Measurements from ENCODE around the gene LILRB1.
"Not testable (repeated sequence)": the region's sequence is repeated elsewhere in the genome, so short reads cannot be mapped to it uniquely, and the experiment has no call there.

LILRB1 gene

DNA sequence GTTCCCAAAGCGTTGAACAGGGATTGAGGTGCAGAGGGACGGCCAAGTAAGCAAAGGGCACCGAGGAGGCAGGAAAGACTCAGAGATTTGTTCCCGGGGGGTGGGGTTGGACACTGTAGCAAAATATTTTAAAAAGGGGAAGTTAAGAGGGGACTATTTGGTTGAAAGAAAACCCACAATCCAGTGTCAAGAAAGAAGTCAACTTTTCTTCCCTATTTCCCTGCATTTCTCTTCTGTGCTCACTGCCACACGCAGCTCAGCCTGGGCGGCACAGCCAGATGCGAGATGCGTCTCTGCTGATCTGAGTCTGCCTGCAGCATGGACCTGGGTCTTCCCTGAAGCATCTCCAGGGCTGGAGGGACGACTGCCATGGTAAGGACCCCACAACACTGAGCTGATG lies at the start of gene LILRB1:
LILRB1 (plus strand) TSS at position 223 of the 400 bp plus-strand sequence. CDS start 590 bp downstream, outside the sequence.
- not testable (repeated sequence) for DNase-seq

DNA sequence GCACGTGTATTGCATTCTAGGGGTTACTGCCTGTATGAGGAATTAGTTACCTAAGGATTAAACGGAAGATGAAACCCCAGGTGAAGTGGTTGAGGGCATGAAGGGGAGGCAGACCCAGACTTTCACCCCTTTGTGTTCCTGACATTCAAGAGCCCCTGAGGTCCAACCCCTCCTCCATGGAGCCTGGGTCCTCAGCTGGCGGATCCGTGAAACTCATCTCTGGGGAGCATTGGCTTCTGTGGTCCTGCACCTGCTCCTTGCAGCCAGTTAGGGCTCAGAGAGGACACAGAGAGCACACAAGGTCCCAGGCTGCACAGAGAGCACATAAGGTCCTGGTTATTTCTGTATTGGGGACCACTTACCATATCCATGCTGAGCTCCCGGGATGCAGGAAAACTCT lies 43.9 kb upstream of the LILRB1 start:
- DNase-seq, result no peak

DNA sequence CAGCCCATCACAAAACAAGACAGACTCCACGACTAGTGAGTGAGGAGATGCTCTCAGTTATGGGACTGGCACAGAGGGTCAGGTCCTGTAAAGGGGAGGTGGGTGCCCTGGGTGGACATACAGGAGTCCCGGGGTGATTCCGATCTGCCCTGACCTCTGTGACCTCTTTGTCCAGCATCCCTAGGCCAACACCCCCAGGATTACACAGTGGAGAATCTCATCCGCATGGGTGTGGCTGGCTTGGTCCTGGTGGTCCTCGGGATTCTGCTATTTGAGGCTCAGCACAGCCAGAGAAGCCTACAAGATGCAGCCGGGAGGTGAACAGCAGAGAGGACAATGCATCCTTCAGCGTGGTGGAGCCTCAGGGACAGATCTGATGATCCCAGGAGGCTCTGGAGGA lies 43.3 kb upstream of the LILRB1 start:
- DNase-seq, result no peak

DNA sequence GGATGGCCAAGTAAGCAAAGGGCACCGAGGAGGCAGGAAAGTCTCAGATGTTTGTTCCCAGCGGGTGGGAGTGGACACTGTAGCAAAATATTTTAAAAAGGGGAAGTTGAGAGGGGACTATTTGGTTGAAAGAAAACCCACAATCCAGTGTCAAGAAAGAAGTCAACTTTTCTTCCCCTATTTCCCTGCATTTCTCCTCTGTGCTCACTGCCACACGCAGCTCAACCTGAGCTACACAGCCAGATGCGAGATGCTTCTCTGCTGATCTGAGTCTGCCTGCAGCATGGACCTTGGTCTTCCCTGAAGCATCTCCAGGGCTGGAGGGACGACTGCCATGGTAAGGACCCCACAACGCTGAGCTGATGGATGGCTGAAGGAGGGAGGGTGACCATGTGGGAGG lies 36.8 kb upstream of the LILRB1 start, which contains the start of gene LILRA1:
LILRA1 (plus strand) TSS at position 188 of the 400 bp plus-strand sequence. CDS start 613 bp downstream, outside the sequence.
- not testable (repeated sequence) for DNase-seq

DNA sequence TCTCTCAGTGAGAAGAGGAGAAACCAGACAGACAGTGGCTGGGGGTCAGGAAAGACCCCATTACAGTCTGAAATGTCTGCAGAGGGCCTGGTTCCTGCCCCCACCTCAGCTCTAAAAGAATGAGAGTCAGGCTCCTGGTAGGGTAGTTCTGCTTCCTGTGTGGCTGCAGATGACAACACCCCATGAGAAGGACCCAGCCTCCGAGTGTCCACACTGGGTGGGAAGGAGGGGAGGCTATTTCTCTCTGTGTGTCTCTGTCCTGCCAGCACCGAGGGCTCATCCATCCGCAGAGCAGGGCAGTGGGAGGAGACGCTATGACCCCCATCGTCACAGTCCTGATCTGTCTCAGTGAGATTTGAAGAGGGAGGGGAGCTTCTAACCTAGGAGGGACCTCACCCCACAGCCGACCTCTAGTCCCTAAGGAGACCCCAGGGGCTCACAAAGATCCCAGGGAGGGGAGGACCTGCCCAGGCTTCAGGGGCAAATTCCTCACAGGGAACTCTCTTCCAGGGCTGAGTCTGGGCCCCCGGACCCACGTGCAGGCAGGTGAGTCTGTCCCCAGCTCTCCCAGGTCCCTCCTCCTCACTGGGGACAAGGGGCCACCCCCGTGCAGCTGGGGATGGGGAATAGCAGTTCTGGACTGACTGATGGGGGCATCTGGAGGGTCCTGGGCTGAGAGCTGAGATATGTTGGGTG lies 36.2 kb upstream of the LILRB1 start:
- not testable (repeated sequence) for DNase-seq

DNA sequence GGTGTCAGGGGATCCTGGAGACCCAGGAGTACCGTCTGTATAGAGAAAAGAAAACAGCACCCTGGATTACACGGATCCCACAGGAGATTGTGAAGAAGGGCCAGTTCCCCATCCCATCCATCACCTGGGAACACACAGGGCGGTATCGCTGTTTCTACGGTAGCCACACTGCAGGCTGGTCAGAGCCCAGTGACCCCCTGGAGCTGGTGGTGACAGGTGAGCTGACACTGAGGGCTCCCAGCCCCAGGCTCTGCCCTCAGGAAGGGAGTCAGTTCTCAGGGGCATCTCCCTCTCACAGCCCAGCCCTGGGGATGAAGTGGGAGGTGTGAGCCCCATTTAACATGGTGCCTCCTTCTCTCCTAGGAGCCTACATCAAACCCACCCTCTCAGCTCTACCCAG lies 35.5 kb upstream of the LILRB1 start:
- no peak for DNase-seq

DNA sequence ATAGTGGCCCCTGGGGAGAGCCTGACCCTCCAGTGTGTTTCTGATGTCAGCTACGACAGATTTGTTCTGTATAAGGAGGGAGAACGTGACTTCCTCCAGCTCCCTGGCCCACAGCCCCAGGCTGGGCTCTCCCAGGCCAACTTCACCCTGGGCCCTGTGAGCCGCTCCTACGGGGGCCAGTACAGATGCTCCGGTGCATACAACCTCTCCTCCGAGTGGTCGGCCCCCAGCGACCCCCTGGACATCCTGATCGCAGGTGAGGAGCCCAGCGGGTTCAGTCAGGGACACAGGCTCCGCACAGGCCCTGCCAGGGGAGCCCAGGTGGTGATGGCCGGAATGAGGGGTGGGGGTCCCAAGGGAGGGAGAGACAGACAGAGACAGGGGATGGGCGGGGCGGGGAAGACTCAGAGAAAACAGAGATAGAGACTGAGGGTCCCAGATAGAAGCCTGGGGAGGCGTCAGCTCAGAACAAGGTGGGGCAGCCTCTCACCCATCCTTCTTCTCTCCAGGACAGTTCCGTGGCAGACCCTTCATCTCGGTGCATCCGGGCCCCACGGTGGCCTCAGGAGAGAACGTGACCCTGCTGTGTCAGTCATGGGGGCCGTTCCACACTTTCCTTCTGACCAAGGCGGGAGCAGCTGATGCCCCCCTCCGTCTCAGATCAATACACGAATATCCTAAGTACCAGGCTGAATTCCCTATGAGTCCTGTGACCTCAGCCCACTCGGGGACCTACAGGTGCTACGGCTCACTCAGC lies 34.4 kb upstream of the LILRB1 start:
- not testable (repeated sequence) for DNase-seq

DNA sequence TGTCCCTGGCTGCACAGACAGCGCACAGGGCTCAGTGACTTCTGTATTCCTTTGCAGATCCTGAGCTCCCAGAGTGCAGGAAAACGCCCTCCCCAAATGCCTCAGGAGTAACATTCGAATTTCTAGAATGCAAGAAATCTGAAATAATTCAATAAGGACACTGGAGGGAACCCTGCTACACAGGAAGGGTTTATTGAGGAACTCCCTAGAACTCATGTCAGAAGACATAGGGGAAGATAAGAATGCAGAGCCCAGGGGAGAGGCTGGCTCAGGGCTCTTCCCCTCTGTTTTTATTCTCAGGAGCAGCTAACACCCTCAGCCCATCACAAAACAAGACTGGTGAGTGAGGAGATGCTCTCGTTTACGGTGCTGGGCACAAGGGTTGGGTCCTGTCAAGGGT lies 30.1 kb upstream of the LILRB1 start:
- no peak for DNase-seq

DNA sequence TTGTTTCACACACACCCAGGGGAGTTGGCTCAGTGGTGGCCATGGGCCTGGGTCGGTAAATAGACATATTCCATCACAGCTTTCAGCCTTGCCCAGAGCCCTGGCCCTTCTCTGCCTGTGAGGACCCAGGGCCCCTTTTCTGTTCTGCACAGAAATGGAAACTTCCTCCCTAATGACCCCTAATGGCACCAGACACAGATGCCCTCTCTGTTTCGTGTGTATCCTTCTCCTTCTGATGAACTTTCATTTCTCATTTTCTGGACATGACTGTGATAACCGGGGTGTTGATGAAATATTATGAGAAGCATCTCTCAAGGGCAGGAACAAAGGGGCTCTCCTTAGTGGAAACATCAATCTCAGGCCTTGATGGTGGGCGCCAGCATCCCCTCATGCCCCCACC lies 24.1 kb upstream of the LILRB1 start:
- DNase-seq, result no peak

DNA sequence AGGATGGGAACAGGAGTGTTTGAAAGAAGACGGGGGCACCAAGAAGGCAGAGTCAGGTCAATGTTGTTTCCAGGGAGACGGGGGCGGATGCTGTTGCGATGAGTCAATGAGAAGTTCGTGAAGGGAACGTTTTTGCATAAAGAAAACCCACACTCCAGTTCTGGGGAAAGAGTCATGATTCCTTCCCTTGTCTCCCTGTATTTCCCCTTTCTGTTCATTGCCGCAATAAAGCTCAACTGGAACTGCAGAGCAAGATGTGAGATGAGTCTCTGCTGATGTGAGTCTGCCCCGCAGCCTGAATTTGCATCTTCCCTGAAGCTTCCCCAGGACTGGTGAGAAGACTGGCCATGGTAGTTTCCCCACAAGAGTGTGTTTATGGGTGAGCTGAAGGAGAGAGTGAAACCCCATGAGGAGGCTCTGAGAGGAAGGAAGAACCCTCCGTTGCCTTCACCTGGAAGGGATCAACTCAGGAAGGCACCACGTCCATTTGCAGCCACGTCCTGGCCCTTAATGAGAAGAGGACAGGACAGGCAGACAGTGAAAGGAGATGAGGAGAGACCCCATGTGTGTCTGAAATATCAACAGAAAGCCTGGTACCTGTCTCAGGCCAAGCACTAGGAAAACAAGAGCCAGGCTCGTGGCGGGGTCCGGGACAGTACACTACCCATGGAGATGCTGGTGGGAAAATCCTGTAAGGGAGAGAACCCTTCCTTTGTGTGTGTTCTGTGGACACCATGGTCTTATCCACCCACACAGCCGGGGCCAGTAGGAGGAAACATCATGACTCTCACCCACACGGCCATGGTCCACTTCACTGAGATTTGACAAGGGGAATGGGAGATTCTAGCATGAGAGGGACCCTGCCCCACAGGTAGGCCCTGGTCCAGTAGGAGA lies 23.1 kb upstream of the LILRB1 start:
- DNase-seq, result no peak

DNA sequence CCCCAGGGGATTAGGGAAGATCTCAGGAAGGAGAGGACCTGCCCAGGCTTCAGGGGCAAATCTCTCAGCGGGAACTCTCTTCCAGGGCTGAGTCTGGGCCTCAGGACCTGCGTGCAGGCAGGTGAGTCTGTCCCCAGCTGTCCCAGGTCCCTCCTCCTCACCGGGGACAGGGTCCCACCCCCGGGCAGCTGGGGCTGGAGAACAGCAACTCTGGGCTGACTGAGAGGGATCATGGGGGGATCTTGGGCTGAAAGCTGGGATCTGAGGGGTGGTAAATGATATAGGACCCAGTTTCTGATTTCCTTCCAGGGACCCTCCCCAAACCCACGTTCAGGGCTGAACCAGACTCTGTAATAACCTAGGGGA lies 22.5 kb upstream of the LILRB1 start:
- no peak for DNase-seq

DNA sequence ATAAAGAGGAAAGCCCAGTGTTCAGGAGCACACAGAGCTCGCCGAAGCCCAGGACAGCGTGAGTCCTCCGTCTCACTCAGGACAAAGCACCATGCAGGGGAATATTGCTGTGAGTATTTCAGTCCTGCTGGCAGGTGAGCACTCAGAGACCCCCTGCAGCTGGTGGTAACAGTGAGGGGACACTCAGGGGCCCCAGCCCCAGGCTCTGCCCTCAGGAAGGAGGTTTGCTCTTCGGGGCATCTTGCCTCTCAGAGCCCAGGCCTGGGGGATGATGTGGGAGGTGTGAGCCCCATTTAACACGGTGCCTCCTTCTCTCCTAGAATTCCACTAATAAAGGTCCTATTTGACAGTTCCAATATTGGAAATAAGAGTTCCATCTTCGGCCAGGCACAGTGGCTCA lies 22.1 kb upstream of the LILRB1 start:
- DNase-seq, result no peak

DNA sequence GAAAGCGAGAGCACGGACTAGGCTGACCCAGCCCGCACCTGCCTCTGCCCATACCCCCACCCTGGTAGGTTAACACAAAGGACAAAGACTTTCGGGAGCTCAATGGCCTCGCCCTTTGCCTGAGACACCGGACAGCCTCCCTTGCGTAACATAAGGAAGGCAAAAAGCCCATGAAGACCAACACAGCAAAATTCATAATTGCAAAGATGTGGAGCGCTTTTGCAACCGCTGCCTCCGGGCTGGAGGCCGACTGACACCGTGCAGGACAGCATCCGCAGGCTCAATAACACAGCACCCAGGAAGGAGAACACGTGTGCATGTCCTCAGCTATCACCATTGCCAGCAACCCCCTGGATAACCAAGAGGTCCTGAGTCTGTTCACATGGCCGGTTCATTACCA lies 21.5 kb upstream of the LILRB1 start:
- no peak for DNase-seq

DNA sequence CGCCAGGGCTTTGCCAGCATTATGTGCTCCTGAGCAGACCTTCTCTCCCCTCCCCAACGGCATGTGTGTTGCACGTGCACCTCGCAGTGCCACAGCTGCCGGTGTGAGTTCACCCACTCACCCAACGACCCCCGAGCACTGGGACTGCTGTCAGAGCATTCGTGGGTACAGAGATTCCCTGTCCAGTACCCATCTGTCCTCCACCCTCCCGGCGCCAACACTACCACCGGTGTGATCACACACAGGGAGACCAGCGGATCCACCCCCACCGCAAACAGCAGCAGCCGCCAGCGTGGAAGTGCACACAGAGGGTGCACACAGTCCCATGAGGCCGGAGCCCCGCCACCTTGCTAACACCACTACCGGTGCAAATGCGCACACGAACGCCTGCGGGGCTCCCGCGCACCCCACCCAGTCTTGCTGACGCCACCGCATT lies 20.9 kb upstream of the LILRB1 start:
- no peak for DNase-seq

DNA sequence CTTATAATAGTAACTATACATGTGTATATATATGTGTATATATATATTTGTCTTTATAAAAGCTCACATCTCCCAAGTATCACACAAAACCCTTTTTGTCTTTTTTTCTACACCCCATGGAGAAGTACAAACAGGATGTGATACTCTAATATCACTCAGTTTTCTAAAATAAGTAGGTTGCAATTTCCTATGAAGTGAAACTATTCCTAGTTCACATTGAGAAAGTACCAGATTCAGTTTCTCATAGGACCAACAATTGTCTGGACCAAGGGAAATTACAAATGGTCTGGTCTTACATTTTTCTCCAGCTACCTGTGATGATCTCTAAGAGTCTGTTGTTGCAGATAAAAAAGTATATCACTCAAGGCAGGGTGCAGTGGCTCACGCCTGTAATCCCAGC lies 17.9 kb upstream of the LILRB1 start:
- DNase-seq, result no peak

DNA sequence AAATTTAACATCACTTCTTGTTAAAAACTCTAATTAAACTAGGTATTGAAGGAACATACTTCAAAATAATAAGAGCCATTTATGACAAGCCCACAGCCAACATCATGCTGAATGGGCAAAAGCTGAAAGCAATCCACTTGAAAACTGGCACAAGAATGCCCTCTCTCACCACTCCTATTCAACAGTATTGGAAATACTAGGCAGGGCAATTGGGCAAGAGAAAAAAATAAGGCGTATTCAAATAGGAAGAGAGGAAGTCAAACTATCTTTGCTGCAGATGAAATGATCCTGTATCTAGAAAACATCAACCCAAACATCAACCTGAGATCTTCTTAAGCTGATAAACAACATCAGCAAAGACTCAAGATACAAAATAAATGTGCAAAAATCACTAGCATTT lies 15.6 kb upstream of the LILRB1 start:
- DNase-seq, result no peak

DNA sequence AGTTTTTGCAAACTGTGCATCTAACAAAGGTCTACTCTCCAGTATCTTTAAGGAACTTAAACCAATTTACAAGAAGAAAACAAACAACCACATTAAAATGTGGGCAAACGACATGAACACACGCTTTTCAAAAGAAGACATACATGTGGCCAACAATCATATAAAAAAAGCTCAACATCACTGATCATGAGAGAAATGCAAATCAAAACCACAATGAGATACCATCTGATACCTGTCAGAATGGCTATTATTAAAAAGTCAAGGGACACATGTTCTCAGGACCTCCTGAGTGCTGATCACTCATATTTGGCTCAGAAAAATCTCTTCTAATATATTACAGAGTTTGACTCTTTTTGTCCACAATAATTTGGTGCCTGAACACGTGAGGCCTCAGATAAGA lies 14.2 kb upstream of the LILRB1 start:
- DNase-seq, result no peak

DNA sequence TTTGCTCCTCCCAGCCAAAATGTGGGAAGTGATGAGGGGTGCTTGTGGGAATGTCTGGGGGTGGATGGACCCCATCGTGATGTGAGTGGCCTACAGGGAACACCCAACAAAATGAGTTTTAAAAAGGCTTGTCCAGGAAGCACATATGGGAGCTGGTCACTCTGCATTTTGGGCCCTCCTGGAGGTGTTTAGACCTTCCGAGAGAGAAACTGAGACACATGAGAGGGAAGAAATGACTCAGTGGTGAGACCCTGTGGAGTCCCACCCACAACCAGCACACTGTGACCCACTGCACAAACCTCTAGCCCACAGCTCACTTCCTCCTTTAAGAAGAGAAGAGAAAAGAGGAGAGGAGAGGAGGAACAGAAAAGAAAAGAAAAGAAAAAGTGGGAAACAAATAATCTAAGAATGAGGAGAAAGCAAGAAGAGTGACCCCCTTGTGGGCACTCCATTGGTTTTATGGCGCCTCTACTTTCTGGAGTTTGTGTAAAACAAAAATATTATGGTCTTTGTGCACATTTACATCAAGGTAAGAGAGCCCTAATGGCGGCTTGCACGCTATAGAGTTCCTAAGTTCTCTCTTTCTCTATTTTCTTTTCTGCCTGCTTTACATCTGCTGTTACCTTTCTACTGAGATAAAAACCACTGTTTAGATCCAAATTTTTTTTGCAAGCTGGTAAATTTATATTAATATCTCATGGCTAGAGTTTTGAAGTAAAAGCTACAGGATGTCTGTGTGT lies 13.3 kb upstream of the LILRB1 start:
- DNase-seq, result no peak

DNA sequence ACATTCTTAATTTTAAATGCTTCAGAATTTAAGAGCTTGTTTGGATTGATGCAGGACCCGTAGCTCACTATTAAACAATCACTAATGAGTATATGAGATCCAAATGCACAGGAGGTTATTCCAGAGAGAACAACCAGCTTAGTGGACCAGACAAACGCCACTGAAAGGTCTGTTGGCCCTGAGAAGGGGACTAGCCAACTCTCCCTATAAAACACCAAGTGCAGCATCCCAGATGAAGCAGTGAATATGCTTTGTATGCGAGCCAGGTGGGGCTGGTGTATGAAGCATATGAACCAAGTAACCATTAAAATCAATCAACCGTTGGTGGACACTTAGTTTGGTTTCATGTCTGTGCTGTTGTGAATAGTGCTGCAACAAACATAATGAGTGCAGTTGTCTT lies 9.8 kb upstream of the LILRB1 start:
- no peak for DNase-seq

DNA sequence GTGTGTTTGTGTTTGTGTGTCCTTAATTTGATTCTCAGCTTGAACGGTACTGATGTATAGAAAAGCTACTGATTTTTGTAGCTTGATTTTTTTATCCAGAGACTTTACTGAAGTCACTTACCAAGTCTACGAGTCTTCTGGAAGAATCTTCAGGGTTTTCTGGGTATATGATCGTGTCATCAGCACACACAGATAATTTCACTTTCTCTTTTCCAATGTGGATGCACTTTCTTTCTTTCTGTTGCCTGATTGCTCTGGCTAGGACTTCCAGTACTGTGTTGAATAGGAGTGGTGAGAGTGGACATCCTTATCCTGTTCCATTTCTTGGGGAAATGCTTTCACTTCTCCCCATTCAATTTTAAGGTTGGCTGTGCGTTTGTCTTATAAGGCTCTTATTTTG lies 7.9 kb upstream of the LILRB1 start:
- no peak for DNase-seq

DNA sequence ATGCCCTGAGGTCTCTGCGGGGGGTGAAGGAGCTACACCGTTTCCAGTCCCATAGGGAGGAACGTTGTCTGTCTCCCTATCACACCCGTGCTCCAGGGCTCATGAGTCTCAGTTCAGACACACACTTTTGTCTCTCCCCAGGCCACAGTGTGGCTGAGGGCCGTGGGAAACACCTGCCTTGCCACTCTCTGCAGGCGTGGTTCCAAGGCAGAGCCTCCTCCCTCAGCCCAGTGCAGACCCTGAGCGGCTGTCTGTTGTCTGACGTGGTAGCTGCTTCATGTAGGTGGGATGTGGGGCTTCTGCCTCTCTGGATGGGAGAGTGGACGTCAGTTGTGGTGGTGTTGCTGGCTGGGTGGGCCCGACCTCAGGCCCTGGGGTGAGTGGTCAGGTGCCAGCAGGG lies 6.0 kb upstream of the LILRB1 start:
- DNase-seq, result not testable (repeated sequence)

DNA sequence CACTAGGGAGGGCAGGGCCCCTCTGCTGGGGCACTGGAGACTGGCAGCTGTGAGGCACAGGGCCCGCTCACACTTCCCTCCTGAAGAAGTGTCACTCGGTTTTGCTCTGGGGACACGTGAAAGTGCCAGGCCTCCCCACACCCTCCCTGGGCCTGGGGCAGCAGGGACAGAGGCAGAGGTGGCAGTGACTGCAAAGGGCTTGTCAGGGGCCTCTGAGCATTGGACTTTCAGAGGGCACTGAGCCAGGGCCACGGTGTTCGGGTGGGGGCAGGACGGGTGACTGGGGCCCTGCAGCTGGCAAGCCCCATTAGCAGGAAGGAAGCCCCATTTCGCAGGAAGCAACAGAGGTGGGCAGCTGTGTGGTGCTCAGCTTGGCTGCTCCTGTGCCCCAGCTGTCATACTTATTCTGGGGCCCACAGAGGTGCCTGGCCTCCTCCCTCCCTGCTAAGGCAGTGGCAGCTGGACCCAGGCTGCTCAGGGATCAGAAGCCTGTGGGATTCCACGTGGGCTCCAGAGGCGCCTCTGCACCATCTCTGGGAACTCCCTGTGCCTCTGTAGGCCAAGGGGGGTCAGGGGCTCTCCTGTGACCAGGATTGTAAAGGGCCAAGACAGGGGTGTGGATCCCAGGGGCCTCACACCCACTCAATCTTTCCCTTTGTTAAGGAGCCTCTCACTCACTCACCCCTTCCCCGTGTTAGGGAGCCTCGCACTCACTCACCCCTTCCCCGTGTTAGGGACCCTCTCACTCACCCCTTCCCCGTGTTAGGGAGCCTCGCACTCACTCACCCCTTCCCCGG lies 5.2 kb upstream of the LILRB1 start:
- DNase-seq, result not testable (repeated sequence)

Data from NCI-H1105 treated with DMSO at 0.1 percent for 48 hours (cell line).